Measurements from ENCODE around the gene AK1. TPM values are rescaled to one million over a fixed set of nuclear protein-coding genes. Genes with fewer than 3 reads are reported as not detected.
"Not testable (repeated sequence)": the region's sequence is repeated elsewhere in the genome, so short reads cannot be mapped to it uniquely, and the experiment has no call there.

Gene AK1
- total RNA-seq, 2 experiments from 2014 or later: 46.7 to 52.6 TPM

DNA sequence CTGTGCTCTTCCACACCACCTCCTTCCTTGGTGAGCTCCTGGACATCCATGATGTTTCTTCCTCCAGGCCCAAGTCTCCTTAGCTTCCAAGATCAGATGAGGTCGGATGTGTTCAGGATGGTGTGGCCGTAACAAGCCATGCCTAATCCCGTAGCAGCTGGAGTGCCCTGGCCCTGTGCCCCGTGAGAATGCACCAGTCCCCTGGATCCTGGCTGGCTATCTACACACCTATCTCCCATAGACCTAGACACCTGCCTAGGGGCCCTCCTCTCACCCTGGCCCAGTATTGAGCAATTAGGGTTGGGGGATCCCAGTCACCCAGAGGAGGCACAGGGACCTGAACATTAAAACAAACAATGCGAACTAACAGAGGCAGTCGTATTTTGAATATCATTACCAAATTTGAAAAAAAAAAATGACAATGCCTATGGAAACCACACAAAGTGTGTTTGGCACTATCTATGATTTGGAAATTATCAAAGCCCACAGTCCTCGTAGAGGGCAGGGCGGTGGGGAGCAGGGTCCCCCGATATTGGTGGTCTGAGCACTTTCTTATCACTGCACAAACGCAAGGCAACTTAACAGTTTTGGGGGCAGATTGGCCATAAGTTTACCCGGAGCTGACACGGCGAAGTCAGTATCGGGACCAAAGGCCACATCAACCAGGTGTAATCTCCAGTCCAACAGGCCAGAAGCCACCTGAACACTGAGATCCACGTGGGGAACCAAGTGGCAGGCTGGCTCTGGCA lies 36.2 kb downstream of the AK1 start:
- no peaks in the 10 kb centered on the region for H3K27me3 ChIP-seq (ENCODE audit: control insufficient read depth in 1 of 2, insufficient read depth in 2 of 2, low read length in 2 of 2)
- H3K4me3 ChIP-seq (ENCODE audit: low read length): no peak overlapping the region
- TF ChIP-seq, protein P1, sequence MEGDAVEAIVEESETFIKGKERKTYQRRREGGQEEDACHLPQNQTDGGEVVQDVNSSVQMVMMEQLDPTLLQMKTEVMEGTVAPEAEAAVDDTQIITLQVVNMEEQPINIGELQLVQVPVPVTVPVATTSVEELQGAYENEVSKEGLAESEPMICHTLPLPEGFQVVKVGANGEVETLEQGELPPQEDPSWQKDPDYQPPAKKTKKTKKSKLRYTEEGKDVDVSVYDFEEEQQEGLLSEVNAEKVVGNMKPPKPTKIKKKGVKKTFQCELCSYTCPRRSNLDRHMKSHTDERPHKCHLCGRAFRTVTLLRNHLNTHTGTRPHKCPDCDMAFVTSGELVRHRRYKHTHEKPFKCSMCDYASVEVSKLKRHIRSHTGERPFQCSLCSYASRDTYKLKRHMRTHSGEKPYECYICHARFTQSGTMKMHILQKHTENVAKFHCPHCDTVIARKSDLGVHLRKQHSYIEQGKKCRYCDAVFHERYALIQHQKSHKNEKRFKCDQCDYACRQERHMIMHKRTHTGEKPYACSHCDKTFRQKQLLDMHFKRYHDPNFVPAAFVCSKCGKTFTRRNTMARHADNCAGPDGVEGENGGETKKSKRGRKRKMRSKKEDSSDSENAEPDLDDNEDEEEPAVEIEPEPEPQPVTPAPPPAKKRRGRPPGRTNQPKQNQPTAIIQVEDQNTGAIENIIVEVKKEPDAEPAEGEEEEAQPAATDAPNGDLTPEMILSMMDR (IDR thresholded peaks at IDR 0.05): no peak
- no peak overlapping the region for H3K27ac Mint-ChIP-seq
- H3K9me3 Mint-ChIP-seq: no peaks in the 10 kb centered on the region
- no peaks in the 10 kb centered on the region for H3K9me3 ChIP-seq (ENCODE audit: control insufficient read depth in 1 of 2, insufficient read depth in 1 of 2, low read length in 2 of 2)
- ATAC-seq (ENCODE audit: poor library complexity) (no peak), DNase-seq (no peak)
- CTCF ChIA-PET: interaction anchor here (0.5 kb wide), 1 partner anchor 17 kb away, joined by 4 read pairs; no protein-coding TSS in a partner anchor
- H3K4me1 ChIP-seq (ENCODE audit: insufficient read depth, low read length): peaks cover 2% of the 10 kb centered on the region
- peaks cover 13% of the 10 kb centered on the region for H3K36me3 ChIP-seq (ENCODE audit: insufficient read depth, low read length)
- no peaks in the 10 kb centered on the region for H3K36me3 Mint-ChIP-seq (ENCODE audit: low read depth)
- H3K4me3 Mint-ChIP-seq: no peak overlapping the region
- POLR2A ChIA-PET: no interaction called here
- no peaks in the 10 kb centered on the region for H3K27me3 Mint-ChIP-seq
- intact Hi-C loops (cut with DNase I, micrococcal nuclease): no loop called here
- H3K27ac ChIP-seq (ENCODE audit: low read depth in 1 of 2, low read length in 2 of 2): no peak overlapping the region
- no peaks in the 10 kb centered on the region for H3K4me1 Mint-ChIP-seq (ENCODE audit: low read depth)

DNA sequence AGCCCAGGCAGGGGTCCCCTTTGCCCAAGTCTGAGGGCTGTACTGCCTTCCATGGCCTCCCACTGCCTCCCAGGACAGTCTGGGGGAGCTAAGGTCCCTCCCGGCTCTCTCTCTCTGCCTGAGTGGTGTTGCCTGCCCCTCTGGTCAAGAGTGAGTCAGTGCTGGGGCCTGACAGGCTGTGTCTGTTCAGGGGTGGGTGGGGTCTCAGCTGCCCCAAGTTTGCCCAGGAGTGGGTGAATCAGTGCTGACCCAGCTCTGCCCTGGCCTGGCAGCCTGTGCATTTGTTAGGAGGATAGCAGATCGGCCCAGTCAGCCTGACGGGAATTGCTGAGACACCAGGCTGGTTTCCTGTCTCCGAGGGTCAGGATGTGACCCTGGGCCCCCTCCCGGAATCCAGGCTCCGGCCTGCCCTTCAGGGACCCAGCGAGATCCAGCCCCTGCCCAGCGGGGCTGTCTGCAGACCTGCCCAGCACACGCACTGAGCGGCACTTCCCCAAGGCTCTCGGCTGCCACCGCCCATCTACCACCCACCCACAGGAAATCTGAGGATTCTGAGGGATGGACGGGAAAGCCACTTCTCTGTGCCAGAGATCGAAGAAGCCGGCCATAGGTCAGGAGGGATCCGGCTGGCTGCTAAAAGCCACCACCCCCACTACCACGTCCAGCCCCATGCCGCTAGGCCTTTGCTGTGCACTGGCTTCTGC lies 38.9 kb downstream of the AK1 start:
- intact Hi-C loops (cut with DNase I, micrococcal nuclease): no loop called here
- ATAC-seq (ENCODE audit: poor library complexity): no peak
- no peaks in the 10 kb centered on the region for H3K27me3 ChIP-seq (ENCODE audit: control insufficient read depth in 1 of 2, insufficient read depth in 2 of 2, low read length in 2 of 2)
- no peak overlapping the region for H3K27ac ChIP-seq (ENCODE audit: low read depth in 1 of 2, low read length in 2 of 2)
- ChIA-PET CTCF (no interaction called here), POLR2A (no interaction called here)
- peaks cover 6% of the 10 kb centered on the region for H3K4me1 ChIP-seq (ENCODE audit: insufficient read depth, low read length)
- Mint-ChIP-seq H3K27ac (no peak overlapping the region), H3K9me3 (no peaks in the 10 kb centered on the region), H3K27me3 (no peaks in the 10 kb centered on the region), H3K36me3 (ENCODE audit: low read depth) (no peaks in the 10 kb centered on the region), H3K4me3 (no peak overlapping the region), H3K4me1 (ENCODE audit: low read depth) (no peaks in the 10 kb centered on the region)
- TF ChIP-seq, protein P1 (IDR thresholded peaks at IDR 0.05): no peak
- peaks cover 13% of the 10 kb centered on the region for H3K36me3 ChIP-seq (ENCODE audit: insufficient read depth, low read length)
- DNase-seq: peak in 2 of 14 experiments; percentile 55 to 72
- H3K9me3 ChIP-seq (ENCODE audit: control insufficient read depth in 1 of 2, insufficient read depth in 1 of 2, low read length in 2 of 2): no peaks in the 10 kb centered on the region
- H3K4me3 ChIP-seq (ENCODE audit: low read length): no peak overlapping the region

- DNase-seq (no peak), ATAC-seq (ENCODE audit: poor library complexity) (no peak)
- intact Hi-C loops (cut with DNase I, micrococcal nuclease): no loop called here
- peaks cover 3% of the 10 kb centered on the region for H3K4me1 Mint-ChIP-seq (ENCODE audit: low read depth)
- POLR2A ChIA-PET: no interaction called here
- H3K27ac ChIP-seq (ENCODE audit: low read depth in 1 of 2, low read length in 2 of 2): no peak overlapping the region
- CTCF ChIA-PET: interaction anchor here (1.0 kb wide), 1 partner anchor 33 kb away, joined by 3 read pairs; no protein-coding TSS in a partner anchor
- H3K9me3 ChIP-seq (ENCODE audit: control insufficient read depth in 1 of 2, insufficient read depth in 1 of 2, low read length in 2 of 2): no peaks in the 10 kb centered on the region
- H3K27me3 Mint-ChIP-seq: no peaks in the 10 kb centered on the region
- no peaks in the 10 kb centered on the region for H3K9me3 Mint-ChIP-seq
- TF ChIP-seq, protein P1 (IDR thresholded peaks at IDR 0.05): no peak
- no peaks in the 10 kb centered on the region for H3K36me3 Mint-ChIP-seq (ENCODE audit: low read depth)
- no peak overlapping the region for H3K4me3 ChIP-seq (ENCODE audit: low read length)
- no peaks in the 10 kb centered on the region for H3K27me3 ChIP-seq (ENCODE audit: control insufficient read depth in 1 of 2, insufficient read depth in 2 of 2, low read length in 2 of 2)
- peaks cover 13% of the 10 kb centered on the region for H3K36me3 ChIP-seq (ENCODE audit: insufficient read depth, low read length)
- no peak overlapping the region for H3K4me3 Mint-ChIP-seq
- H3K27ac Mint-ChIP-seq: no peak overlapping the region
- peaks cover 7% of the 10 kb centered on the region for H3K4me1 ChIP-seq (ENCODE audit: insufficient read depth, low read length)
Observed at GRCh38 chr9:127837346-127837745, 40.1 kb downstream of the AK1 start.

GRCh38 chr9:127836561-127836960 lies 40.9 kb downstream of the AK1 start:
- H3K4me1 Mint-ChIP-seq (ENCODE audit: low read depth); DNase-seq; ATAC-seq (ENCODE audit: poor library complexity); H3K27me3 Mint-ChIP-seq; H3K27ac Mint-ChIP-seq; H3K9me3 Mint-ChIP-seq; H3K27me3 ChIP-seq (ENCODE audit: control insufficient read depth in 1 of 2, insufficient read depth in 2 of 2, low read length in 2 of 2); H3K9me3 ChIP-seq (ENCODE audit: control insufficient read depth in 1 of 2, insufficient read depth in 1 of 2, low read length in 2 of 2); H3K27ac ChIP-seq (ENCODE audit: low read depth in 1 of 2, low read length in 2 of 2); H3K4me3 Mint-ChIP-seq; intact Hi-C loops (cut with DNase I, micrococcal nuclease); H3K4me1 ChIP-seq (ENCODE audit: insufficient read depth, low read length); H3K4me3 ChIP-seq (ENCODE audit: low read length); H3K36me3 Mint-ChIP-seq (ENCODE audit: low read depth): not testable (repeated sequence)
- CTCF ChIA-PET: interaction anchor here (1.0 kb wide), 1 partner anchor 33 kb away, joined by 3 read pairs; no protein-coding TSS in a partner anchor
- POLR2A ChIA-PET: interaction anchor here (1.4 kb wide), 1 partner anchor 55 kb away, joined by 4 read pairs; no protein-coding TSS in a partner anchor
- peaks cover 10% of the 10 kb centered on the region for H3K36me3 ChIP-seq (ENCODE audit: insufficient read depth, low read length)

All from CD4-positive, alpha-beta T cell (primary cell).